Measurements from ENCODE around the gene ZNF200. TPM values are rescaled to one million over a fixed set of nuclear protein-coding genes. Genes with fewer than 3 reads are reported as not detected.

The ZNF200 gene
- total and polyA plus RNA-seq, 2 donors (not counting 1 experiment from before 2014, with no cell fraction given): 2.7 to 20.1 TPM

- no peaks in the 10 kb centered on the region for H3K4me1 Mint-ChIP-seq
- Histone ChIP-seq H4K20me1 (ENCODE audit: control insufficient read depth, insufficient read depth, low read length, poor library complexity, severe bottlenecking) (no peaks in the 10 kb centered on the region), H3K79me2 (ENCODE audit: control insufficient read depth, insufficient read depth, low read length) (no peaks in the 10 kb centered on the region), H3K36me3 (replicated peaks in 1 of 2; ENCODE audit: control extremely low read depth in 1 of 2, control insufficient read depth in 1 of 2, extremely low read depth in 1 of 2, insufficient read depth in 2 of 2, low read length in 1 of 2) (peaks cover 16 to 36% of the 10 kb centered on the region in 2 experiments), H3K9ac (ENCODE audit: low read length) (no peak overlapping the region), H3K4me2 (replicated peaks; ENCODE audit: low read depth, low read length, poor library complexity, severe bottlenecking) (no peak overlapping the region), H3K27me3 (replicated peaks in 1 of 4; ENCODE audit: control extremely low read depth in 1 of 4, control insufficient read depth in 3 of 4, insufficient read depth in 4 of 4, low read length in 3 of 4) (no peaks in the 10 kb centered on the region), H2AFZ (ENCODE audit: insufficient read depth, low read depth, low read length, poor library complexity, severe bottlenecking) (no peak overlapping the region), H3K4me3 (ENCODE audit: control extremely low read depth in 1 of 5, extremely low read depth in 1 of 5, insufficient read depth in 1 of 5, low read depth in 2 of 5, low read length in 4 of 5) (no peak overlapping the region), H3K27ac (ENCODE audit: low read length in 2 of 2) (no peak overlapping the region), H3K4me1 (ENCODE audit: control insufficient read depth in 2 of 2, insufficient read depth in 2 of 2, low read length in 2 of 2) (no peaks in the 10 kb centered on the region), H3K9me3 (ENCODE audit: control extremely low read depth in 1 of 3, control insufficient read depth in 2 of 3, insufficient read depth in 1 of 3, low read length in 2 of 3) (peaks cover 8 to 70% (median 65%) of the 10 kb centered on the region in 3 donors)
- DNase-seq (no peak), ATAC-seq (ENCODE audit: low read depth) (no peak)
- WGBS (ENCODE audit: insufficient coverage): 90% methylated on average over 3 of the region's 10 CpGs
- no peaks in the 10 kb centered on the region for H3K27me3 Mint-ChIP-seq
- H3K9me3 Mint-ChIP-seq (ENCODE audit: insufficient read depth): peaks cover 24% of the 10 kb centered on the region
- TF ChIP-seq CTCF (IDR thresholded peaks at IDR 0.05) (no peak), EZH2 (IDR thresholded peaks at IDR 0.05; ENCODE audit: borderline replicate concordance, insufficient read depth, low read depth, low read length, poor library complexity, severe bottlenecking) (no peak)
- intact Hi-C loops (cut with micrococcal nuclease): no loop called here
- CTCF ChIA-PET: no interaction called here
- no peak overlapping the region for H3K4me3 Mint-ChIP-seq
- no peak overlapping the region for H3K27ac Mint-ChIP-seq
- POLR2A ChIA-PET: no interaction called here
These were observed 10.9 kb downstream of the ZNF200 start for GRCh38 chr16:3223913-3224515.

DNA sequence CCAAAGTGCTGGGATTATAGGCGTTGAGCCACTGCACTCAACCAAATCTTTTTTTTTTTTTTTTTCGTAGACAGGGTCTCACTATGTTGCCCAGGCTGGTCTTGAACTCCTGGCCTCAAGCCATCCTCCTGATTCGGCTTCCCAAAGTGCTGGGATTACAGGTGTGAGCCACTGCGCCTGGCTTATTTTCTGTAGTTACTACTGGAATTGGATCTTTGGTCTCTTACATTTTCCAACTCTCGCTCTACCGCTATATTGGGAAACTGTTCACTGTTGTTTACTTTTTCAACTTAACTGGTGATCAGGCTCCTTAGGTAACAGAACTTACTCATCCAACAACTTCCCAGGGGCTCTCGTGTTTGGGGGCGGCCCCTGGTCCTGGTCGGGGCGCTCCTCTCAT lies 14.1 kb downstream of the ZNF200 start:
- Histone ChIP-seq H3K4me2 (replicated peaks; ENCODE audit: low read depth, low read length, poor library complexity, severe bottlenecking) (no peak overlapping the region), H3K9me3 (ENCODE audit: control extremely low read depth in 1 of 3, control insufficient read depth in 2 of 3, insufficient read depth in 1 of 3, low read length in 2 of 3) (peaks cover 4 to 79% (median 49%) of the 10 kb centered on the region in 3 donors), H3K4me3 (ENCODE audit: control extremely low read depth in 1 of 5, extremely low read depth in 1 of 5, insufficient read depth in 1 of 5, low read depth in 2 of 5, low read length in 4 of 5) (no peak overlapping the region), H3K36me3 (replicated peaks in 1 of 2; ENCODE audit: control extremely low read depth in 1 of 2, control insufficient read depth in 1 of 2, extremely low read depth in 1 of 2, insufficient read depth in 2 of 2, low read length in 1 of 2) (peaks cover 9 to 20% of the 10 kb centered on the region in 2 experiments), H2AFZ (ENCODE audit: insufficient read depth, low read depth, low read length, poor library complexity, severe bottlenecking) (no peak overlapping the region), H3K27ac (ENCODE audit: low read length in 2 of 2) (no peak overlapping the region), H3K9ac (ENCODE audit: low read length) (no peak overlapping the region), H3K27me3 (replicated peaks in 1 of 4; ENCODE audit: control extremely low read depth in 1 of 4, control insufficient read depth in 3 of 4, insufficient read depth in 4 of 4, low read length in 3 of 4) (no peaks in the 10 kb centered on the region), H3K79me2 (ENCODE audit: control insufficient read depth, insufficient read depth, low read length) (no peaks in the 10 kb centered on the region), H3K4me1 (ENCODE audit: control insufficient read depth in 2 of 2, insufficient read depth in 2 of 2, low read length in 2 of 2) (peaks cover 3 to 4% of the 10 kb centered on the region in 2 donors), H4K20me1 (ENCODE audit: control insufficient read depth, insufficient read depth, low read length, poor library complexity, severe bottlenecking) (no peaks in the 10 kb centered on the region)
- ATAC-seq (ENCODE audit: low read depth): no peak
- Mint-ChIP-seq H3K9me3 (ENCODE audit: insufficient read depth) (peaks cover 19% of the 10 kb centered on the region), H3K27ac (no peak overlapping the region), H3K4me1 (peaks cover 5% of the 10 kb centered on the region), H3K27me3 (no peaks in the 10 kb centered on the region), H3K4me3 (no peak overlapping the region)
- intact Hi-C loops (cut with micrococcal nuclease): no loop called here
- no peak for TF ChIP-seq CTCF (IDR thresholded peaks at IDR 0.05)
- no peak for TF ChIP-seq EZH2 (IDR thresholded peaks at IDR 0.05; ENCODE audit: borderline replicate concordance, insufficient read depth, low read depth, low read length, poor library complexity, severe bottlenecking)
- ChIA-PET POLR2A (no interaction called here), CTCF (interaction anchor here (0.6 kb wide), 1 partner anchor 189 kb away, joined by 3 read pairs; no protein-coding TSS in a partner anchor)
- DNase-seq: no peak
- WGBS (ENCODE audit: insufficient coverage): 100% methylated on average over 4 of the region's 10 CpGs

Measured in B cell (primary cell).